A549 (cell line): ENCODE data around the gene RAP1GDS1. TPM values are rescaled to one million over a fixed set of nuclear protein-coding genes. Genes with fewer than 3 reads are reported as not detected.

ENCODE experiments used
- ATAC-seq, 2 experiments: fragments of 200-7000 bp in 1 of 2; fragments of >200 bp in 1 of 2; cut with Nextera tagmentation in 1 of 2; cut with Tn5 transposase in 1 of 2; 3 replicates each; pipeline versions ENCODE4 v1.8.0 to v1.9.1; 2018 to 2020; ENCODE audit warnings: mild to moderate bottlenecking in 1 of 2, moderate library complexity in 1 of 2
- CTCF ChIA-PET: fragments of 300-600 bp; sonication (Branson Sonifier 250); formaldehyde crosslinking; extraction: SDS; loops from one replicate; lab custom pipeline; 2021; ENCODE audit warnings: antibody characterized with exemption, inconsistent platforms; lab: Yijun Ruan, JAX
- POLR2A ChIA-PET: fragments of 350-600 bp; formaldehyde crosslinking; extraction: SDS; loops from one replicate; lab custom pipeline; 2021; ENCODE audit warnings: antibody characterized with exemption, inconsistent platforms; lab: Yijun Ruan, JAX
- DNase-seq, 2 experiments: peaks; one replicate each; pipeline versions ENCODE4 v3.0.0 to v3.0.0-alpha.2; 2011 to 2016; ENCODE audit warnings: low read depth in 1 of 2, low spot score in 1 of 2
- FAIRE-seq: peaks from 2 replicates; lab custom pipeline; 2011; peaks lifted over from hg19 to GRCh38; lab: Jason Lieb, UNC
- H3K27ac ChIP-seq, 2 experiments: fragments of >200 bp; sonication (Bioruptor Twin); formaldehyde crosslinking; 3 replicates each; pipeline ENCODE4 v1.5.1; 2016 to 2017
- H3K4me1 ChIP-seq: fragments of >200 bp; sonication (Bioruptor Twin); formaldehyde crosslinking; 3 replicates; pipeline ENCODE4 v1.6.1; 2016
- H3K4me2 ChIP-seq: fragments of >200 bp; sonication (Bioruptor Twin); formaldehyde crosslinking; 3 replicates; pipeline ENCODE4 v1.6.1; 2016
- H3K4me3 ChIP-seq: fragments of >200 bp; sonication (Bioruptor Twin); formaldehyde crosslinking; 3 replicates; pipeline ENCODE4 v1.5.1; 2016
- H3K9me3 ChIP-seq: fragments of >200 bp; sonication (Bioruptor Twin); formaldehyde crosslinking; 3 replicates; pipeline ENCODE4 v1.6.1; 2016
- BHLHE40 ChIP-seq: IDR thresholded peaks from 2 replicates; pipeline ENCODE4 v1.6.1; 2012; ENCODE audit warnings: low read depth, low read length, inconsistent platforms
- CHD2 ChIP-seq: fragments of 150-350 bp; IDR thresholded peaks from 2 replicates; pipeline ENCODE4 v1.6.1; 2014; ENCODE audit warnings: low read length; ENCODE audit not compliant: partially characterized antibody
- CTCF ChIP-seq: fragments of >200 bp; sonication (Bioruptor Twin); formaldehyde crosslinking; IDR thresholded peaks from 3 replicates; pipeline ENCODE4 v1.5.1; 2016
- E2F6 ChIP-seq: IDR thresholded peaks from 2 replicates; pipeline ENCODE4 v1.6.1; 2012; ENCODE audit warnings: low read depth, borderline replicate concordance
- EHF ChIP-seq: fragments of 250-450 bp; sonication (Bioruptor Pico); IDR thresholded peaks from 2 replicates; pipeline ENCODE4 v1.5.0; 2020; ENCODE audit warnings: mild to moderate bottlenecking
- ESRRA ChIP-seq: fragments of 150-350 bp; IDR thresholded peaks from 2 replicates; pipeline ENCODE4 v1.6.1; 2014; ENCODE audit warnings: mild to moderate bottlenecking, low read length, borderline replicate concordance
- FOSB ChIP-seq: fragments of 250-450 bp; sonication (Bioruptor Pico); IDR thresholded peaks from 2 replicates; pipeline ENCODE4 v1.5.0; 2020; ENCODE audit warnings: mild to moderate bottlenecking, moderate library complexity
- GATA3 ChIP-seq: IDR thresholded peaks from 2 replicates; pipeline ENCODE4 v1.6.1; 2012; ENCODE audit warnings: borderline replicate concordance
- HEYL ChIP-seq: fragments of 250-450 bp; sonication (Bioruptor Pico); IDR thresholded peaks from 2 replicates; pipeline ENCODE4 v1.8.0; 2021; ENCODE audit warnings: mild to moderate bottlenecking, moderate library complexity
- HOXB13 ChIP-seq: fragments of 250-450 bp; sonication (Bioruptor Pico); IDR thresholded peaks from 2 replicates; pipeline ENCODE4 v1.5.0; 2020; ENCODE audit warnings: low read depth, mild to moderate bottlenecking, moderate library complexity
- HOXB5 ChIP-seq: fragments of 250-450 bp; sonication (Bioruptor Pico); IDR thresholded peaks from 2 replicates; pipeline ENCODE4 v1.5.0; 2020; ENCODE audit warnings: mild to moderate bottlenecking, moderate library complexity
- JUN ChIP-seq, 2 experiments: fragments of >200 bp; sonication (Bioruptor Twin); formaldehyde crosslinking; IDR thresholded peaks; 2 replicates in 1 of 2; 3 replicates in 1 of 2; pipeline ENCODE4 v1.6.1; 2016 to 2017
- KDM5A ChIP-seq: fragments of 200-600 bp; sonication (generic); IDR thresholded peaks from 2 replicates; pipeline ENCODE4 v1.6.1; 2016; ENCODE audit warnings: antibody characterized with exemption, mild to moderate bottlenecking
- MAZ ChIP-seq: fragments of 150-350 bp; IDR thresholded peaks from 2 replicates; pipeline ENCODE4 v1.6.1; 2014; ENCODE audit warnings: antibody characterized with exemption, low read depth, low read length, borderline replicate concordance
- MYC ChIP-seq: IDR thresholded peaks from 2 replicates; pipeline ENCODE4 v1.6.1; 2012; ENCODE audit warnings: mild to moderate bottlenecking, inconsistent platforms, low read length, improper control_type of control experiment, borderline replicate concordance
- NR3C1 ChIP-seq: fragments of >200 bp; sonication (Bioruptor Twin); formaldehyde crosslinking; IDR thresholded peaks from 3 replicates; pipeline ENCODE4 v1.6.1; 2017
- RARB ChIP-seq: fragments of 250-450 bp; sonication (Bioruptor Pico); IDR thresholded peaks from 2 replicates; pipeline ENCODE4 v1.8.0; 2021; ENCODE audit warnings: mild to moderate bottlenecking, moderate library complexity
- RCOR1 ChIP-seq: fragments of 150-350 bp; IDR thresholded peaks from 2 replicates; pipeline ENCODE4 v1.6.1; 2014; ENCODE audit warnings: antibody characterized with exemption, low read length, low read depth
- REST ChIP-seq: fragments of 200-600 bp; sonication (generic); IDR thresholded peaks from 2 replicates; pipeline ENCODE4 v1.6.1; 2016; ENCODE audit warnings: antibody characterized with exemption, mild to moderate bottlenecking, moderate library complexity
- RFX5 ChIP-seq: fragments of 450-650 bp; IDR thresholded peaks from 2 replicates; pipeline ENCODE4 v1.7.1; 2014; ENCODE audit warnings: antibody characterized with exemption, mild to moderate bottlenecking, moderate library complexity
- ZFP36 ChIP-seq: fragments of 450-650 bp; IDR thresholded peaks from 2 replicates; pipeline ENCODE4 v1.6.1; 2014; ENCODE audit warnings: borderline replicate concordance; ENCODE audit not compliant: partially characterized antibody
- WGBS: methylation state at CpG from one replicate; pipeline ENCODE4 v1.1.6; 2017; ENCODE audit errors: missing lambda C conversion rate; 5-methylcytosine and 5-hydroxymethylcytosine counted together
- polyA plus RNA-seq, 4 experiments: library from polyadenylated mRNA; depleted of rRNA in 3 of 4; stranded (reverse); fragments of >200 nt; fragmentation: RNase III in 1 of 4; extraction: RNeasy Plus Mini Kit Qiagen cat#74134 plus additional on column Dnase treatment in 1 of 4; gene quantifications; 2 replicates in 3 of 4; 3 replicates in 1 of 4; pipeline ENCODE4 v1.2.3, GENCODE V29; 2011 to 2017

Gene RAP1GDS1
- polyA plus RNA-seq, 2 of the 4 experiments (the other 2 are of a cell fraction) = 29.3 to 31.6 TPM

GRCh38 chr4:98446499-98447375 is 185.6 kb downstream of the RAP1GDS1 start:
- POLR2A ChIA-PET = no interaction called here
- TF ChIP-seq CTCF = no peak
- TF ChIP-seq E2F6 = no peak
- TF ChIP-seq ESRRA = no peak
- no peak for TF ChIP-seq RFX5
- TF ChIP-seq MAZ = no peak
- no peak for TF ChIP-seq RCOR1
- no peak for TF ChIP-seq HOXB5 (CRISPR knock-in tag)
- no peak for TF ChIP-seq REST
- no peak for TF ChIP-seq CHD2
- no peak for TF ChIP-seq HOXB13 (CRISPR knock-in tag)
- no peak for DNase-seq
- CTCF ChIA-PET = no interaction called here
- Histone ChIP-seq H3K9me3 (no peaks in the 10 kb centered on the region), H3K4me1 (no peaks in the 10 kb centered on the region), H3K4me3 (no peak overlapping the region), H3K4me2 (no peak overlapping the region), H3K27ac (no peak overlapping the region)
- 92% methylated on average over 10 of the region's 10 CpGs for WGBS
- no peak for ATAC-seq
- FAIRE-seq = no peak

- ATAC-seq (peak in 1 of 2 experiments; percentile 47; a peak in 3 of 6 replicates), FAIRE-seq (no peak), DNase-seq (no peak)
- Histone ChIP-seq H3K4me2 (no peak overlapping the region), H3K4me3 (no peak overlapping the region), H3K4me1 (no peaks in the 10 kb centered on the region), H3K27ac (no peak overlapping the region), H3K9me3 (no peaks in the 10 kb centered on the region; the same call in 2 of the 3 replicates)
- POLR2A ChIA-PET = no interaction called here
- CTCF ChIA-PET = no interaction called here
- WGBS = 82% methylated on average over 5 of the region's 5 CpGs
- TF ChIP-seq HOXB5 (CRISPR knock-in tag) = no peak
- no peak for TF ChIP-seq JUN (IDR thresholded peaks at IDR 0.05)
- no peak for TF ChIP-seq BHLHE40
- no peak for TF ChIP-seq FOSB (CRISPR knock-in tag)
- TF ChIP-seq NR3C1 = no peak
- TF ChIP-seq E2F6 = no peak
- TF ChIP-seq EHF (CRISPR knock-in tag) = no peak
- no peak for TF ChIP-seq MYC
- no peak for TF ChIP-seq RARB
- no peak for TF ChIP-seq HEYL (CRISPR knock-in tag)
- no peak for TF ChIP-seq ZFP36
- no peak for TF ChIP-seq HOXB13 (CRISPR knock-in tag)
- no peak for TF ChIP-seq GATA3
- TF ChIP-seq KDM5A = no peak
These were observed 186.5 kb downstream of the RAP1GDS1 start for GRCh38 chr4:98447648-98448047.
